ENCODE measurements around the gene ZSCAN32. TPM values are rescaled to one million over a fixed set of nuclear protein-coding genes. Genes with fewer than 3 reads are reported as not detected.

Gene ZSCAN32
- total RNA-seq (1 to 10 TPM; 5.9 to 6.3 TPM), total RNA-seq (7.0 to 35.2 reads per million in 2 donors)

DNA sequence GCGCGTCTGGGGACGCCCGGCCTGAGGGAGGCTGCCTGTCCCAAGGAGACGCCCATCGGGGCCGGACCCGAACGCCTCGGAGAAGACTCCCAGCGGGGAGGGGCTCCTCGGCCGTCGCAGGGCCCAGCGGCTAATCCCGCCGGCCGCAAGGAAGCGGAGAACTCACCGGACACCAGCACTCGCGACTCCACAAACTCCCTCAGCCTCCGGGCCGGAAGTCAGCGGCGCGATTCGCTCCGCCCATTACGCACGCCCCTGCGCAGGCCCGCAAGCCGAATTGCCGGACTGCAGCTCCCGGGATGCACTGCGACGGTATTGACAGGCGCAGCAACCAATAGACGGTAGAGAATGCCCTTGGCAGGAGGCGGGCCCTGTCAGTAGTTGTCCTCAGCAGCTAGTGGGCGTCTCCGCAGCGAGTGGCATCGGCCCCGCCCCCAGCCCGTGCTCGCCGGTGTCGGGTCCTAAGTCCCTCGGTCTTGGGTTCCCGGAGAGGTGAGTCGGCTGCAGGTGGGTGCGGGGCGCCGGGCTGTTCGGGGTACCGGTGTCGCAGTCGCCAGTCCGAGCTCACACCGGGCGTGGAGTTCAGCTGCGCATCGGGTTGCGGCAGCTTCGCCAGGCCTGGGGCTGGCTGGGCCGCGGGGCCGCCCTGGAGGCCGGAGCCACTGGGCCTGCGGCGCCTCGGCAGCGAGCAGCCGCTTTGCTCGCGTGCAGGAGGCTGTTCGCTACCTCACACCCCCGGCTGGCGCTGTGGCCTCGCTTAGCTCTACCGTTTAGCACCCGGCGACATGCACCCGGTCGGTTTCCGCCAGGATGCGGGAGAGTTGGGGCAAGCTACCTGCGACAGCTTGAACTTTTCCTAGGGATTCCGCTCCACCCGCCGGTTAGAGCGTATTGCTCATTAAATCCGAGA lies at the start of gene ZSCAN32, which contains the start of gene ZNF174:
Gene ZSCAN32, minus strand, starts transcription at position 226 of the 910 bp plus-strand sequence. CDS start 3,447 bp downstream, outside the sequence.
Gene ZNF174, plus strand, starts transcription at position 437 of the 910 bp plus-strand sequence. CDS start 790 bp downstream, outside the sequence.
- H3K27ac Mint-ChIP-seq = peak within 1 kb of the TSS; percentile 27

DNA sequence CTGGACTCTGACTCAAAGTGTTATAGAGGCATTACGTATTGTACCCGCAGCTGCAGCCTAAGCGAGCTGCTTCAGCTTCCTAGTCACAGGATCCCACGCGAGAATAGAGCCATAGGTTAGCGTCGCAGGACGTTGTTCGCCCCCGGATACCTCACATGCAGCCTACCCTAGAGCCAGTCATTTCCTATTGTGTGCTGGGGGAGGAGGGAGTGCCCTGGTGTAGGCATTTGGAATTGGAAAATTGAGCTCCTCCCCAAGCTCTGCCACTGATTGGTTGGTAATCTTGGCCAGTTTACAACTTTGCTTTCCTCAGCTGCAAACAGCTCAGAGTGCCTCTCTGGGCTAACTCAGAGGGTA lies 43.2 kb upstream of the ZSCAN32 start:
- no peaks in the 10 kb centered on the region for H3K36me3 Mint-ChIP-seq (ENCODE audit: low read depth)
- no peaks in the 10 kb centered on the region for H3K27me3 Mint-ChIP-seq
- H3K9me3 ChIP-seq (ENCODE audit: control insufficient read depth, low read length, poor library complexity, severe bottlenecking) = no peaks in the 10 kb centered on the region
- H3K4me3 Mint-ChIP-seq = peak overlapping the region; percentile 89
- peak overlapping the region; percentile 91 for H3K27ac Mint-ChIP-seq
- no peak for DNase-seq
- ATAC-seq = peak; percentile 57
- H3K4me1 Mint-ChIP-seq = peaks cover 9% of the 10 kb centered on the region

More for the DNA sequence above, at the start of gene ZSCAN32, which contains the start of gene ZNF174:
- DNase-seq (peak; percentile 94 to 97 (median 96)), ATAC-seq (peak; percentile 98)
- peak within 1 kb of the TSS; percentile 94 for H3K4me3 Mint-ChIP-seq
- H3K36me3 Mint-ChIP-seq (ENCODE audit: low read depth) = peaks cover 6% of the 10 kb centered on the region
- no peaks in the 10 kb centered on the region for H3K27me3 Mint-ChIP-seq
- H3K9me3 ChIP-seq (ENCODE audit: control insufficient read depth, low read length, poor library complexity, severe bottlenecking) = peaks cover 6% of the 10 kb centered on the region
- peaks cover 12% of the 10 kb centered on the region for H3K4me1 Mint-ChIP-seq

GRCh38 chr16:3443108-3444031 lies 42.6 kb upstream of the ZSCAN32 start, which contains the start of the genes NAA60 and ZNF597:
Gene NAA60 (plus strand): TSS chr16:3443680. CDS start chr16:3476228, 32,548 bp downstream.
Gene ZNF597 (minus strand): TSS chr16:3443504. CDS start chr16:3443153, 351 bp downstream.
- H3K4me3 Mint-ChIP-seq = peak within 1 kb of the TSS; percentile 89
- H3K27me3 Mint-ChIP-seq = no peaks in the 10 kb centered on the region
- ATAC-seq (peak; percentile 96), DNase-seq (peak; percentile 57 to 71 (median 60))
- peaks cover 9% of the 10 kb centered on the region for H3K4me1 Mint-ChIP-seq
- H3K36me3 Mint-ChIP-seq (ENCODE audit: low read depth) = no peaks in the 10 kb centered on the region
- H3K9me3 ChIP-seq (ENCODE audit: control insufficient read depth, low read length, poor library complexity, severe bottlenecking) = no peaks in the 10 kb centered on the region
- H3K27ac Mint-ChIP-seq = peak within 1 kb of the TSS; percentile 91

DNA sequence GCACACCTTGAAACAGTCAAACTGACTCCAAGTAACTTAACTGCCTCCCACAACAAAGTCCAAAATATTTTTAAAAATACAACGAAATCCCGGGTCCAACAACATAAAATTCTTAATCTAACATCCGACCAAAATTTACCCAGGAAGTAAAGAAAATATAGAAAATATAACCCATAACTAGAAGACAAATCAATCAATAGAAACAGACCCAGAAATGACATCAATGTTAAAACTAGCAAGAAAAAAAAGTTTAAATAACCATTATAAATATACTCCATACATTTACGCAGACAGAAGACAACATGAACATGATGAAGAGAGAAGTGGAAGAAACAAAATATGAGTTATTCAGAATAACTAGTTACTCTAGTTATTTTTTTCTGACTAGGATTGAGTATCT lies 38.8 kb upstream of the ZSCAN32 start:
- Mint-ChIP-seq H3K27ac (no peak overlapping the region), H3K4me1 (peaks cover 9% of the 10 kb centered on the region), H3K4me3 (no peak overlapping the region), H3K27me3 (no peaks in the 10 kb centered on the region), H3K36me3 (ENCODE audit: low read depth) (no peaks in the 10 kb centered on the region)
- no peak for ATAC-seq
- DNase-seq = no peak
- no peaks in the 10 kb centered on the region for H3K9me3 ChIP-seq (ENCODE audit: control insufficient read depth, low read length, poor library complexity, severe bottlenecking)

GRCh38 chr16:3434373-3434772 lies 33.6 kb upstream of the ZSCAN32 start:
- H3K36me3 Mint-ChIP-seq (ENCODE audit: low read depth) = peaks cover 2% of the 10 kb centered on the region
- DNase-seq = no peak
- no peak overlapping the region for H3K4me3 Mint-ChIP-seq
- H3K9me3 ChIP-seq (ENCODE audit: control insufficient read depth, low read length, poor library complexity, severe bottlenecking) = no peaks in the 10 kb centered on the region
- H3K4me1 Mint-ChIP-seq = peaks cover 4% of the 10 kb centered on the region
- no peak for ATAC-seq
- no peak overlapping the region for H3K27ac Mint-ChIP-seq
- H3K27me3 Mint-ChIP-seq = no peaks in the 10 kb centered on the region

GRCh38 chr16:3431779-3432219 lies 31.0 kb upstream of the ZSCAN32 start:
- no peaks in the 10 kb centered on the region for H3K9me3 ChIP-seq (ENCODE audit: control insufficient read depth, low read length, poor library complexity, severe bottlenecking)
- peak; percentile 65 for ATAC-seq
- DNase-seq = peak in 1 of 3 donors; percentile 12
- Mint-ChIP-seq H3K36me3 (ENCODE audit: low read depth) (peaks cover 2% of the 10 kb centered on the region), H3K27me3 (no peaks in the 10 kb centered on the region), H3K4me1 (peaks cover 4% of the 10 kb centered on the region), H3K4me3 (peak overlapping the region; percentile 49), H3K27ac (peak overlapping the region; percentile 32)

DNA sequence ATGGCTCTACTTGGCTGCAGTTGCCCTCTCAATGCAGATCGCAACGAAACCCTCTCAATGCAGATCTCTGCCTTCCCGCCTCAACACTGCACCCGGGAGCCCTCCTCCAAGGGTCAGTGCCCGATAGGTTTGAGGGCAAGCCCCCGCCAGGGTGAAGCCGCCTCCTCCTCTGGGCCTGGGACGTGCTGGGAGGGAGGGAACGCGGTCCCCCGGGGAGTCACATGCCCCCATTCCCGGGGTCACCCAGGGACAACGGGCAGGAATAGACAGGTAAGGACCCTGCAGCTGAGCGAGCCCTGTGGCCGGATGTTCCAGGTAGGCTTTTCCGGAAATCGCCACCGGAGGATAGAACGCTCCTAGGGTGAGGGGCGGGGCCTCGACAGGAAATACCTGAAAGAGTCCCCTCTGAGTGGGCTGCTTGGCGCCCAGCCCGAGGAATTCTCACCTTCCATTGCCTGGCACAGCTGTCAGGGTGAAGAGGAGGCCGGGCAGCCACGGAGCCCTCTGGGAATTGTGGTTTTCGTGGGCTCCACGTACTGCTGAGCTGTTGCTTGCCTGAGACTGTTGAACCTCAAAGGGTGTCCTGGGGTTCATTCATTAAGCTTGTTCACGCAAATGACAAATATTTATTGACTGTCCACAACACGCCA lies 13.1 kb upstream of the ZSCAN32 start:
- DNase-seq (no peak), ATAC-seq (no peak)
- Mint-ChIP-seq H3K36me3 (ENCODE audit: low read depth) (no peaks in the 10 kb centered on the region), H3K27me3 (no peaks in the 10 kb centered on the region), H3K4me1 (no peaks in the 10 kb centered on the region), H3K4me3 (no peak overlapping the region), H3K27ac (no peak overlapping the region)
- H3K9me3 ChIP-seq (ENCODE audit: control insufficient read depth, low read length, poor library complexity, severe bottlenecking) = peaks cover 15% of the 10 kb centered on the region

GRCh38 chr16:3408561-3409197 lies 7.9 kb upstream of the ZSCAN32 start:
- H3K9me3 ChIP-seq (ENCODE audit: control insufficient read depth, low read length, poor library complexity, severe bottlenecking) = peaks cover 41% of the 10 kb centered on the region
- ATAC-seq (no peak), DNase-seq (no peak)
- no peak overlapping the region for H3K4me3 Mint-ChIP-seq
- H3K27ac Mint-ChIP-seq = no peak overlapping the region
- H3K27me3 Mint-ChIP-seq = no peaks in the 10 kb centered on the region
- peaks cover 2% of the 10 kb centered on the region for H3K36me3 Mint-ChIP-seq (ENCODE audit: low read depth)
- no peaks in the 10 kb centered on the region for H3K4me1 Mint-ChIP-seq

- Mint-ChIP-seq H3K27me3 (no peaks in the 10 kb centered on the region), H3K4me3 (peak overlapping the region; percentile 94), H3K4me1 (peaks cover 12% of the 10 kb centered on the region), H3K36me3 (ENCODE audit: low read depth) (peaks cover 2% of the 10 kb centered on the region), H3K27ac (peak overlapping the region; percentile 10)
- ATAC-seq (no peak), DNase-seq (no peak)
- H3K9me3 ChIP-seq (ENCODE audit: control insufficient read depth, low read length, poor library complexity, severe bottlenecking) = peaks cover 9% of the 10 kb centered on the region
These were observed 1.1 kb upstream of the ZSCAN32 start for GRCh38 chr16:3401719-3402397.

DNA sequence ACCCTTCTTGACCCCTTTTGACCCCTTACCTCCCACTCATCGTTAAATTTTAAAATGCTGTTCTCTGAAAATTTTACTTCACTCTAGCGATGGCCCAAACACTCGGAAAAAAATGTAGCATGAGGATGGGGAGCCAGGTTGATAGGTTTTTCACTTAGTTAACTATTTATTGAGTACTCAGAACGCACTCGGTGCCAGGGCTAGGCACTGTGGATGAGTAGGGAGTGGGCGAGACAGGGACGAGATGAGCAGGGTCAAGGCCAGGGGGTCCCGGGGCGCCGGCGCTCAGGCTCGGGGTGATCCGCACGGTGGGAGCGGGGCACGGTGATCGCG lies 392 bp downstream of the ZSCAN32 start:
- H3K4me1 Mint-ChIP-seq = peaks cover 12% of the 10 kb centered on the region
- peaks cover 3% of the 10 kb centered on the region for H3K9me3 ChIP-seq (ENCODE audit: control insufficient read depth, low read length, poor library complexity, severe bottlenecking)

DNA sequence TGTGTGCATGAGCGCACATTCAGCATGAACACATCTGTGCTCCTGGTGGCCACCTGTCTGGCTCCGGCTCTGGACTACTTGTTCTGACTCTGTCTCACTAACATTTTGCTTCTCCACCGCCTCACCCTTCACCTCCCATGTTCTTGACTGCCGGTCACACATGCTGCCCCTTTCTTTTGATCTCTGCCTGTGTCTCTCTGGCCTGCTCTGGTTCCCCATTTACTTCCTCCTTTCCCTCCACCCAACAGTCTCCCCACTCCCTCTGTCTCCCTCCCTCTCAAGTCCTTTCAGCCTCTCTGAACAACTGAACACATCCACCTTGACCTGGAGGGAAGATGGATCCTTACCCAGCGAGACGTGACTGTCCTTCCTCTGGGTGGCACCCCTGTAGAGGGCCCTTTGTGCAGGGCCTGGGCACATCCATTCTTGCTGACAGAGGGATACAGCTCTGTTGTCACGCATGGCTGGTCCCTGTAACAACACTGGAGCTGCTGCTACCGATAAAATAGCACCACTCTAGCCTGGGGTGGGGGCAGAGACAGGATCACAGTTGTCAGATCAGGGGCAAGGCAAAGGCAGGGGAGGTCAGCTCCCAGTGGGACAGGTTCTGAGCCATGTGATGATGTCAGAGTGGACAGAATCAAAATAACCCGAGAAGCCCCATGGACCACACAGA lies 11.0 kb downstream of the ZSCAN32 start:
- H3K36me3 Mint-ChIP-seq (ENCODE audit: low read depth) = peaks cover 14% of the 10 kb centered on the region
- DNase-seq (no peak), ATAC-seq (no peak)
- no peaks in the 10 kb centered on the region for H3K27me3 Mint-ChIP-seq
- no peaks in the 10 kb centered on the region for H3K4me1 Mint-ChIP-seq
- H3K4me3 Mint-ChIP-seq = no peak overlapping the region
- no peak overlapping the region for H3K27ac Mint-ChIP-seq
- peaks cover 36% of the 10 kb centered on the region for H3K9me3 ChIP-seq (ENCODE audit: control insufficient read depth, low read length, poor library complexity, severe bottlenecking)

More for the DNA sequence above, 392 bp downstream of the ZSCAN32 start:
- H3K36me3 Mint-ChIP-seq (ENCODE audit: low read depth) = peaks cover 5% of the 10 kb centered on the region
- peak overlapping the region; percentile 94 for H3K4me3 Mint-ChIP-seq
- H3K27ac Mint-ChIP-seq = peak overlapping the region; percentile 27
- H3K27me3 Mint-ChIP-seq = no peaks in the 10 kb centered on the region
- ATAC-seq (no peak), DNase-seq (no peak)

Data from T-helper 17 cell (primary cell).